SK-N-MC (cell line): ENCODE measurements around the gene SLC35E4.

Experiments
- EZH2 ChIP-seq: fragments of 200-600 bp; sonication (generic); IDR thresholded peaks from one replicate; pipeline ENCODE4 v1.6.1; 2017; ENCODE audit warnings: antibody characterized with exemption
- FOXP2 ChIP-seq: optimal IDR thresholded peaks from 2 replicates; pipeline ENCODE3; 2011; ENCODE audit warnings: mild to moderate bottlenecking, moderate library complexity; ENCODE audit not compliant: insufficient read depth; ENCODE audit errors: extremely low read length, control extremely low read depth
- POLR2AphosphoS5 ChIP-seq: IDR thresholded peaks from 2 replicates; pipeline ENCODE4 v1.6.1; 2012; ENCODE audit warnings: mild to moderate bottlenecking, low read depth, low read length, borderline replicate concordance

GRCh38 chr22:30609260-30610185 is 26.1 kb upstream of the SLC35E4 start:
- TF ChIP-seq EZH2 (no peak), POLR2AphosphoS5 (no peak), FOXP2 (no peak)
